GF-D8 (cell line): ENCODE results near the gene SLC15A5.

Source experiments
- DNase-seq: peaks from one replicate; lab custom pipeline; 2025; lab: John Stamatoyannopoulos, UW

Gene SLC15A5

GRCh38 chr12:16174282-16174681, 103.2 kb downstream of the SLC15A5 start:
- DNase-seq: no peak

GRCh38 chr12:16171348-16171747, 106.1 kb downstream of the SLC15A5 start:
- no peak for DNase-seq

GRCh38 chr12:16168078-16168477, 109.4 kb downstream of the SLC15A5 start:
- no peak for DNase-seq

- DNase-seq: no peak
These were observed 110.7 kb downstream of the SLC15A5 start for GRCh38 chr12:16166563-16167470.

- no peak for DNase-seq
These were observed 112.0 kb downstream of the SLC15A5 start for GRCh38 chr12:16165506-16165905.

GRCh38 chr12:16163901-16164300, 113.6 kb downstream of the SLC15A5 start:
- DNase-seq: no peak

GRCh38 chr12:16163146-16163545, 114.3 kb downstream of the SLC15A5 start:
- DNase-seq: no peak

- no peak for DNase-seq
These were observed 117.9 kb downstream of the SLC15A5 start for GRCh38 chr12:16159571-16159970.

- DNase-seq: no peak
These were observed 119.4 kb downstream of the SLC15A5 start for GRCh38 chr12:16158050-16158449.

- no peak for DNase-seq
These were observed 121.5 kb downstream of the SLC15A5 start for GRCh38 chr12:16155938-16156337.

- no peak for DNase-seq
These were observed 122.5 kb downstream of the SLC15A5 start for GRCh38 chr12:16154990-16155389.

- no peak for DNase-seq
These were observed 124.4 kb downstream of the SLC15A5 start for GRCh38 chr12:16152885-16153673.

GRCh38 chr12:16150276-16150675, 127.2 kb downstream of the SLC15A5 start:
- DNase-seq: no peak

GRCh38 chr12:16148938-16149337, 128.5 kb downstream of the SLC15A5 start:
- DNase-seq: peak; percentile 46
